ENCODE measurements around the gene IL7R. TPM values are rescaled to one million over a fixed set of nuclear protein-coding genes. Genes with fewer than 3 reads are reported as not detected.

IL7R gene
- total and polyA plus RNA-seq, 10 of the 15 experiments (the other 5 are each of a cell fraction or from before 2014, with no cell fraction given), result 0.40 to 21.1 (median 0.85) TPM

DNA sequence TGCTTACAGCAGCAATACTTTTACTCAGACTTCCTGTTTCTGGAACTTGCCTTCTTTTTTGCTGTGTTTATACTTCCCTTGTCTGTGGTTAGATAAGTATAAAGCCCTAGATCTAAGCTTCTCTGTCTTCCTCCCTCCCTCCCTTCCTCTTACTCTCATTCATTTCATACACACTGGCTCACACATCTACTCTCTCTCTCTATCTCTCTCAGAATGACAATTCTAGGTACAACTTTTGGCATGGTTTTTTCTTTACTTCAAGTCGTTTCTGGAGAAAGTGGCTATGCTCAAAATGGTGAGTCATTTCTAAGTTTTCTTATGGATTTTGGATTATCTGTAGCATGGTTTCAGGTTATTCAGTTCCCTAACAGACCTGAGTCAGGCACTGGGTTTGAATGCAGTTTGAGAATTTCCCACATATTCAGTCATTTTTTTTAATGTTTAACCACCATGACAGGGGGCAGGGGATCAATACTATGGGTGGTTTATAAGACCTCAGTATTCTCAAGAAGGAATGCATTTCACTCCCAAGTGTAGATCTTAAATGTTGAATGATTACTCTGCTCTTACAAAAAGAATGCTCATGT lies at the start of gene IL7R (continued):
- TF ChIP-seq NFYB (IDR thresholded peaks at IDR 0.05; ENCODE audit: insufficient read depth, low read depth, low read length) (no peak), POLR2A (IDR thresholded peaks at IDR 0.05; ENCODE audit: low read depth, low read length) (no peak), ZNF207 (IDR thresholded peaks at IDR 0.05; ENCODE audit: borderline replicate concordance) (no peak), ETV6 (conservative IDR thresholded peaks at IDR 0.05 in 1 of 2, IDR thresholded peaks at IDR 0.05 in 1 of 2; ENCODE audit: borderline replicate concordance in 1 of 2, low read depth in 1 of 2) (peak in 1 of 2 experiments; percentile 85; a peak in 2 of 4 replicates), BCL11A (IDR thresholded peaks at IDR 0.05; ENCODE audit: low read depth, low read length) (no peak), ZNF24 (IDR thresholded peaks at IDR 0.05) (no peak), NR2C2 (IDR thresholded peaks at IDR 0.05; ENCODE audit: borderline replicate concordance, control insufficient read depth, insufficient read length, low read depth) (no peak), JUND (IDR thresholded peaks at IDR 0.05; ENCODE audit: low read depth, low read length) (no peak), IRF4 (IDR thresholded peaks at IDR 0.05; ENCODE audit: low read depth, low read length) (peak; percentile 20; the same call in 1 of the 2 replicates), BACH1 (IDR thresholded peaks at IDR 0.05; ENCODE audit: borderline replicate concordance) (no peak), YBX1 (IDR thresholded peaks at IDR 0.05) (no peak), SREBF2 (IDR thresholded peaks at IDR 0.05; ENCODE audit: low read length) (no peak)
- TF ChIP-seq, protein P1, sequence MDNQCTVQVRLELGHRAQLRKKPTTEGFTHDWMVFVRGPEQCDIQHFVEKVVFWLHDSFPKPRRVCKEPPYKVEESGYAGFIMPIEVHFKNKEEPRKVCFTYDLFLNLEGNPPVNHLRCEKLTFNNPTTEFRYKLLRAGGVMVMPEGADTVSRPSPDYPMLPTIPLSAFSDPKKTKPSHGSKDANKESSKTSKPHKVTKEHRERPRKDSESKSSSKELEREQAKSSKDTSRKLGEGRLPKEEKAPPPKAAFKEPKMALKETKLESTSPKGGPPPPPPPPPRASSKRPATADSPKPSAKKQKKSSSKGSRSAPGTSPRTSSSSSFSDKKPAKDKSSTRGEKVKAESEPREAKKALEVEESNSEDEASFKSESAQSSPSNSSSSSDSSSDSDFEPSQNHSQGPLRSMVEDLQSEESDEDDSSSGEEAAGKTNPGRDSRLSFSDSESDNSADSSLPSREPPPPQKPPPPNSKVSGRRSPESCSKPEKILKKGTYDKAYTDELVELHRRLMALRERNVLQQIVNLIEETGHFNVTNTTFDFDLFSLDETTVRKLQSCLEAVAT (IDR thresholded peaks at IDR 0.05), result 0 out of 2 replicates have a peak, but pooled peaks have one; percentile 15
- TF ChIP-seq, protein P2, sequence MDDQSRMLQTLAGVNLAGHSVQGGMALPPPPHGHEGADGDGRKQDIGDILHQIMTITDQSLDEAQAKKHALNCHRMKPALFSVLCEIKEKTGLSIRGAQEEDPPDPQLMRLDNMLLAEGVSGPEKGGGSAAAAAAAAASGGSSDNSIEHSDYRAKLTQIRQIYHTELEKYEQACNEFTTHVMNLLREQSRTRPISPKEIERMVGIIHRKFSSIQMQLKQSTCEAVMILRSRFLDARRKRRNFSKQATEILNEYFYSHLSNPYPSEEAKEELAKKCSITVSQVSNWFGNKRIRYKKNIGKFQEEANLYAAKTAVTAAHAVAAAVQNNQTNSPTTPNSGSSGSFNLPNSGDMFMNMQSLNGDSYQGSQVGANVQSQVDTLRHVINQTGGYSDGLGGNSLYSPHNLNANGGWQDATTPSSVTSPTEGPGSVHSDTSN (IDR thresholded peaks at IDR 0.05; ENCODE audit: insufficient replicate concordance, low read depth, low read length), result no peak
- TF ChIP-seq, protein P3, sequence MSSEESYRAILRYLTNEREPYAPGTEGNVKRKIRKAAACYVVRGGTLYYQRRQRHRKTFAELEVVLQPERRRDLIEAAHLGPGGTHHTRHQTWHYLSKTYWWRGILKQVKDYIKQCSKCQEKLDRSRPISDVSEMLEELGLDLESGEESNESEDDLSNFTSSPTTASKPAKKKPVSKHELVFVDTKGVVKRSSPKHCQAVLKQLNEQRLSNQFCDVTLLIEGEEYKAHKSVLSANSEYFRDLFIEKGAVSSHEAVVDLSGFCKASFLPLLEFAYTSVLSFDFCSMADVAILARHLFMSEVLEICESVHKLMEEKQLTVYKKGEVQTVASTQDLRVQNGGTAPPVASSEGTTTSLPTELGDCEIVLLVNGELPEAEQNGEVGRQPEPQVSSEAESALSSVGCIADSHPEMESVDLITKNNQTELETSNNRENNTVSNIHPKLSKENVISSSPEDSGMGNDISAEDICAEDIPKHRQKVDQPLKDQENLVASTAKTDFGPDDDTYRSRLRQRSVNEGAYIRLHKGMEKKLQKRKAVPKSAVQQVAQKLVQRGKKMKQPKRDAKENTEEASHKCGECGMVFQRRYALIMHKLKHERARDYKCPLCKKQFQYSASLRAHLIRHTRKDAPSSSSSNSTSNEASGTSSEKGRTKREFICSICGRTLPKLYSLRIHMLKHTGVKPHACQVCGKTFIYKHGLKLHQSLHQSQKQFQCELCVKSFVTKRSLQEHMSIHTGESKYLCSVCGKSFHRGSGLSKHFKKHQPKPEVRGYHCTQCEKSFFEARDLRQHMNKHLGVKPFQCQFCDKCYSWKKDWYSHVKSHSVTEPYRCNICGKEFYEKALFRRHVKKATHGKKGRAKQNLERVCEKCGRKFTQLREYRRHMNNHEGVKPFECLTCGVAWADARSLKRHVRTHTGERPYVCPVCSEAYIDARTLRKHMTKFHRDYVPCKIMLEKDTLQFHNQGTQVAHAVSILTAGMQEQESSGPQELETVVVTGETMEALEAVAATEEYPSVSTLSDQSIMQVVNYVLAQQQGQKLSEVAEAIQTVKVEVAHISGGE (CRISPR knock-in tag; IDR thresholded peaks at IDR 0.05), result no peak
- TF ChIP-seq, protein P4, sequence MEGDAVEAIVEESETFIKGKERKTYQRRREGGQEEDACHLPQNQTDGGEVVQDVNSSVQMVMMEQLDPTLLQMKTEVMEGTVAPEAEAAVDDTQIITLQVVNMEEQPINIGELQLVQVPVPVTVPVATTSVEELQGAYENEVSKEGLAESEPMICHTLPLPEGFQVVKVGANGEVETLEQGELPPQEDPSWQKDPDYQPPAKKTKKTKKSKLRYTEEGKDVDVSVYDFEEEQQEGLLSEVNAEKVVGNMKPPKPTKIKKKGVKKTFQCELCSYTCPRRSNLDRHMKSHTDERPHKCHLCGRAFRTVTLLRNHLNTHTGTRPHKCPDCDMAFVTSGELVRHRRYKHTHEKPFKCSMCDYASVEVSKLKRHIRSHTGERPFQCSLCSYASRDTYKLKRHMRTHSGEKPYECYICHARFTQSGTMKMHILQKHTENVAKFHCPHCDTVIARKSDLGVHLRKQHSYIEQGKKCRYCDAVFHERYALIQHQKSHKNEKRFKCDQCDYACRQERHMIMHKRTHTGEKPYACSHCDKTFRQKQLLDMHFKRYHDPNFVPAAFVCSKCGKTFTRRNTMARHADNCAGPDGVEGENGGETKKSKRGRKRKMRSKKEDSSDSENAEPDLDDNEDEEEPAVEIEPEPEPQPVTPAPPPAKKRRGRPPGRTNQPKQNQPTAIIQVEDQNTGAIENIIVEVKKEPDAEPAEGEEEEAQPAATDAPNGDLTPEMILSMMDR (IDR thresholded peaks at IDR 0.05 in 2 of 3, conservative IDR thresholded peaks at IDR 0.05 in 1 of 3; ENCODE audit: control insufficient read depth in 2 of 3, extremely low read depth in 1 of 3, insufficient read depth in 1 of 3, low read depth in 3 of 3, low read length in 3 of 3), result no peak
- TF ChIP-seq, protein P5, sequence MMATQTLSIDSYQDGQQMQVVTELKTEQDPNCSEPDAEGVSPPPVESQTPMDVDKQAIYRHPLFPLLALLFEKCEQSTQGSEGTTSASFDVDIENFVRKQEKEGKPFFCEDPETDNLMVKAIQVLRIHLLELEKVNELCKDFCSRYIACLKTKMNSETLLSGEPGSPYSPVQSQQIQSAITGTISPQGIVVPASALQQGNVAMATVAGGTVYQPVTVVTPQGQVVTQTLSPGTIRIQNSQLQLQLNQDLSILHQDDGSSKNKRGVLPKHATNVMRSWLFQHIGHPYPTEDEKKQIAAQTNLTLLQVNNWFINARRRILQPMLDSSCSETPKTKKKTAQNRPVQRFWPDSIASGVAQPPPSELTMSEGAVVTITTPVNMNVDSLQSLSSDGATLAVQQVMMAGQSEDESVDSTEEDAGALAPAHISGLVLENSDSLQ (IDR thresholded peaks at IDR 0.05), result no peak

All from GM12878 (cell line).